MV-4-11 (cell line): ENCODE results near the gene ATXN2.
"Not testable (repeated sequence)": the region's sequence is repeated elsewhere in the genome, so short reads cannot be mapped to it uniquely, and the experiment has no call there.

Experiments
- DNase-seq: peaks from one replicate; lab custom pipeline; 2025; lab: John Stamatoyannopoulos, UW

The ATXN2 gene

GRCh38 chr12:111404362-111405148 lies 194.6 kb downstream of the ATXN2 start:
- no peak for DNase-seq

- DNase-seq, result not testable (repeated sequence)
Measured at GRCh38 chr12:111402490-111402824, 196.7 kb downstream of the ATXN2 start.
